Activated CD8-positive, alpha-beta memory T cell treated with anti-CD3 and anti-CD28 coated beads for 36 hours (primary cell): ENCODE measurements around the gene LAMC3. TPM values are rescaled to one million over a fixed set of nuclear protein-coding genes. Genes with fewer than 3 reads are reported as not detected.

Source experiments
- CTCF ChIA-PET: fragments of 350-600 bp; sonication (Branson Sonifier 250); formaldehyde crosslinking; loops from one replicate; lab custom pipeline; 2021; ENCODE audit warnings: antibody characterized with exemption; lab: Charles Lee
- POLR2A ChIA-PET: fragments of 350-600 bp; sonication (Branson Sonifier 250); formaldehyde crosslinking; loops from one replicate; lab custom pipeline; 2021; ENCODE audit warnings: antibody characterized with exemption; lab: Charles Lee
- total RNA-seq, 2 experiments: library from RNA; stranded (reverse); gene quantifications; one replicate each; pipeline ENCODE4 v1.2.3, GENCODE V29; 2021

LAMC3 gene
- total RNA-seq, 2 experiments from 2014 or later = 0.10 to 0.19 TPM

DNA sequence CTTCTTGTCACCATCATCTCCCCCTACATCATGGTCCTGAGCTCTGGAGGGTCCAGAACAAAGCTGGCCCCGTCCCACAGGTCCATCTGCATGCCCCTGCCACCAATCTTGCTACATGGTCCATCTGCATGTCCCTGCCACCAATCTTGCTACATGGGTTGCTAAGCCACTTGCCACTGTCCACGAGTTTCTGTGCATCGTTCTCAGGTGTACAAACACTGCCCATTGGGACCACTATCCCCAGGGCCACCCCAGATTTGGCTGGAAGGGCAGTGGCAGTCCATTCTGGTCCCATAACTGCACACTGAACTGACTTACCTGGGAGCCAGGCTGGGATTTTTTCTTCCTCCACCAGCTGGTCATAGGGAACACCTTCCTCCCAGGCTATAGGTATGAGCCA is 8.0 kb upstream of the LAMC3 start:
- ChIA-PET CTCF (interaction anchor here (1.4 kb wide), 1 partner anchor 45 kb away, joined by 3 read pairs; no protein-coding TSS in a partner anchor), POLR2A (no interaction called here)

DNA sequence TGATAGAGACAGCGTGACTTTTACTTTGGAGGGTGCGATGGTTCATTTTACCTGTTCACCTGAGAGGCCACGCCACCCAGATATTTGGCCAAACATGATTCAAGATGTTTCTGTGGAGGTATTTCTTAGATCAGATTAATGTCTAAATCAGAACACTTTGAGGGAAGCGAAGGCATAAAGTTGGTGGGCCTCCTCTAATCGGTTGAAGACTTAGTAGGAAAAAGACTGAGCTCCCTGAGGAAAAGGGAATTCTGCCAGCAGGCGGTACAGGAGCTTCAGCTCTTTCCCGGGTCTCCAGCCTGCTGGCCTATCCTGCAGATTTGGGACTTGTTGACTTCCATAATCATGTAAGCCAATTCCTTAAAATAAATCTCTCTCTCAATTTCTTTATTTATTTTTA is 7.0 kb upstream of the LAMC3 start:
- POLR2A ChIA-PET = no interaction called here
- CTCF ChIA-PET = interaction anchor here (1.4 kb wide), 1 partner anchor 44 kb away, joined by 3 read pairs; no protein-coding TSS in a partner anchor

DNA sequence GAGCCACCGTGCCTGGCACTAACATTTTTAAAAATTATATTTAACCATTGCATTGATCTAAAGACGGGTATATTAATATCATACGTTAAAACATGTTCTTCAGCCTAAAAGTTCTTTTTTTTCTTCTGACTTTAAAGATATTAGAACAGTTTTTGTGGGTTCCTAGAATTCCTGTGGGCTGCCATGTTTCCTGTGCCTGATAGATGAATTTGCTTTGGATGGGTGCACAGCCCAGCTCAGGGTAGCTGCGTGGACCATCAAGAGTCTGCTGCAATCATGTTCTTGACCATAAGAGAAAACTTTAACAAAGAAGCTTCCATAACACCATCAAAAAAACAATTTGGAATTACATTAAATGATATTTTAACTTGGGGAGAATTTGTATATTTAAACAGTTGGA is 2.4 kb upstream of the LAMC3 start:
- ChIA-PET CTCF (no interaction called here), POLR2A (no interaction called here)

DNA sequence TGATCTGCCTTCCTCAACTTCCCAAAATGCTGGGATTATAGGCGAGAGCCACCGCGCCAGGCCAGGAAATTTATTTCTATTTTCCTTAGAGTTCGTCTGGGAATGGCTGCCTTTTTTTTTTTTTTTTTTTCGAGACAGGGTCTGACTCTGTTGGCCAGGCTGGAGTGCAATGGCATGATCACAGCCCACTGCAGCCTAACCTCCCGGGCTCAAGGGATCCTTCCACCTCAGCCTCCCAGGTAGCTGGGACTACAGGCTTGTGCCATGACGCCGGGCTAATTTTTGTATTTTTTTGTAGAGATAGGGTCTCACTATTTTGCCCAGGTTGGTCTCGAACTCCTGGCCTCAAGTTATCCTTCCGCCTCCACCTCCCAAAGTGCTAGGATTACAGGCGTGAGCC is 888 bp upstream of the LAMC3 start:
- CTCF ChIA-PET = interaction anchor here (0.7 kb wide), 1 partner anchor 508 kb away, joined by 3 read pairs; no protein-coding TSS in a partner anchor
- POLR2A ChIA-PET = no interaction called here

DNA sequence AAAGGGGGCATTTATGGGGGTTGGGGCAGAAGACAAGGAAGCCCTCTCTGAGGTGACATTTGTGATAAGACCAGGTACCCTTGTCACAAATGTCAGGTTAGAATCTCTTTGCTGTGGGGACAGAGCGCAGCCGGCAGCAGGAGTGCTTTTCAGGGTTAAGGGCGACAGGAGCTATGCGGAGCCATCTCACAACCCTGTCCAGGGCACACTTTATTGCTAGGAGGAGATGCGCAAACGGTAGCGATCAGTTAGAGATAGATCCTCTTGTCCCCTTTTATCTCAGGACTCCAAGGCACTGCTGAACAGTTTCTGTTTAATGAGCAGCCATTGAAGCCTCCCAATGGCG is 438 bp upstream of the LAMC3 start:
- POLR2A ChIA-PET = no interaction called here
- CTCF ChIA-PET = no interaction called here

DNA sequence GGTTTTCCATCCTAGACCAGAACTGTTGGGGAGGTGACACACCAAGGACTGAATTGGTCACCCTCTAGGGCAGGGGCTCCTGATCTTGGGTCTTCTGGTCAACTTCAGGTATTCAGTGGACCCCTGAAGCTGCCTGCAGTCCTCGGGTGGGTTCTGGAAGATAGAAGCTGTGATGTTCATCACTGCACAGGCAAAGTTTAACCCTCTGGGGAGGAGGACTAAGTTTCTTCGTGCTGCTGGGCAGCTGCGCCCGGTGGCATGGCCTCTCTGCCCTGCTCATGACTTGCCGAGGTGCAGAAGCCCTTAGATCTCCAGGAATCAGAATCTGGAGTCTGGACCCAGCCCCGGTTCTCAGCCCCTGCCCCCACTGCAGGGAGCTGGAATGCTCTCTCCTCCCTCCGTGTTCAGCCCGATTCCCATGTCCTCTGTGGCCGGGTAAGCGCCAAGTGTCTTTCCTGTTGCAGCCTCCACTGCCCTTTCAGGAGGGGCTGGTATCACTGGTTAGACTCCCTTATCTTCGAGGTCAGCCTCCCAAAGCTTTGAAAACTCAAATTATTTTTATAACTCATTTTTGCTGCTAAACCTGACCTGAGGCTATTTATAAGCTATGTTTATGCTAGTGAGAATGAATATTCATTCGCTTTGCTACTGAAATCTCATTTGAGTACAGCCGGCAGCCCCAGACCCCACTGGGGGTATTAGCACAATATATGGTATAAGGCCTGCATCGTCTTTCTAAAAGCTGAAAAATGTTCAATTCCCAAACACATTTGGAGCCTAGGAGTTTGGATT is 1.7 kb downstream of the LAMC3 start:
- POLR2A ChIA-PET = no interaction called here
- CTCF ChIA-PET = interaction anchor here (1.0 kb wide), 1 partner anchor 10 kb away, joined by 3 read pairs; no protein-coding TSS in a partner anchor

DNA sequence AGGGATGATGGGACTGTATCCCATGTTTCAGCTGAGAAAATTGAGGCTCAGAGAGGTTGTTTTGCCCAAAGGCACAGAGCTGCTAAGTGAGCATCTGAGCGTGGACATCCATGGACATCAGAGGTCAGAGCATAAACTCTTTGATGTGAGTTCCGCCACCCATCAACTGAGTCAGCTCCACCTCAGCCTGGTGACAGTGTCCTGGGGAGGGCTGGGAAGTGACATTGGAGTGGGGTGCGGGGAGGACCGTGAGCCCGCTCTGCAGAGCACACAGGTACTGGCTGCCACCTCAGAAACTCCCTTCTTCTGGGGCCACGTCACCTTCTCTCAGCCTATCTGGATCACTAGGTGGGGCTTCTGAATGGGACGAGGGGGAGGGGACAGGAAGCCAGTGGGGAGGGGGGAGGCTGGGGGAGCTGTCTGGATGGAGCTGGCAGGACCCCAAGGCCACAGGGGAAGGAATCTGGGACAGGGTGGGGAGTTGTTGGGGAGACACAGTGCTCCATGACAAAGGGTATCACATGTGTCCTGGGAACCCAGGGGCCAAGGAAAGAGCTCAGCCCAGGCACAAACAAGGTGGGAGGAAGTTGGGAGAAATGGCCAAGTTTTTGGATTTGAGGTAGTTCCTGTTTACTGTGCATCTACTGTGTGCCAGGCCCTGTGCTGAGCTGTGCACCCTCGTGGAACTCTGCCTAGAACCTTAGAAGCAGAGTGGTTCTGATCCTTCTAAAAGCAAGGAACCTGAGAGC is 2.5 kb downstream of the LAMC3 start:
- ChIA-PET CTCF (interaction anchor here (1.0 kb wide), 1 partner anchor 10 kb away, joined by 3 read pairs; no protein-coding TSS in a partner anchor), POLR2A (no interaction called here)

DNA sequence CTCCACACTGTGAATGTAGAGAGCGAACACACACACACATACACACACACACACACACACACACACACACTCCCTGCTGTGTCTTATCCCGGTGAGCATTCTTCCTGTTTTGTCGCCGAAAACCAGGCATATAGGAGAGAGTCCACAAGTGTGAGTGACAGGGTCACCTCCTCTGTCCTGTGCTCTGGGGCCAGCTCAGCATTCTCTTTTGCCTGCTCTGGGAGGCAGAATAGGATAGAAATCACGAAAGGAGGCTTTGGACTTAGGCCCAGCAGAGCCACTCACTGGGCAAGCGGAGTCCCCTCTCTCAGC is 3.0 kb downstream of the LAMC3 start:
- ChIA-PET CTCF (no interaction called here), POLR2A (no interaction called here)

DNA sequence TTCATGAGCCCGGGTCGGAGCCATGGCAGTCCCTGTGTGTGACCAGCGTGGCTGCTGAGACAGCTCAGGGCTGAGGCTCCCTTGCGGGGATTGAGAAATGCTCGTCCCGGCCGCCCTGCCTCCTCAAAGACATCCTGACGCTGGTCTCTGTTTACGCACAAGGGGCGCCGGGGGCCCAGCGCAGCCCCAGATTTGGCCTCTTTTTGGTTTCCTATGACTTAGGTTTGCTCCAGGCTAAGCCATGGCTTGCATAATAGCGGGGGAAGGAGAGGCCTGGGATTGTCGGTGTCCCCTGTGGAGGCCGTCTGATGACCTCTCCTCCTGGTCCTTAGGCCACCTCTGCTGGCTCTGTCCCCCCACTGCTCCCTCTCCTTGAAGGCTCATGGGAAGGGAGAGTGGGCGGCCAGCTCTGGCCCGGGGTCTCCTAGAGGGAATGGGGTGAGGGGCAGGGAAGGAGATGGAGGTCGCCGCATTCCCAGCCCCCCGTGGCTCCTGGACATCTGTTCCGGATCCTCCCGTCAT is 3.5 kb downstream of the LAMC3 start:
- CTCF ChIA-PET = no interaction called here
- POLR2A ChIA-PET = no interaction called here

DNA sequence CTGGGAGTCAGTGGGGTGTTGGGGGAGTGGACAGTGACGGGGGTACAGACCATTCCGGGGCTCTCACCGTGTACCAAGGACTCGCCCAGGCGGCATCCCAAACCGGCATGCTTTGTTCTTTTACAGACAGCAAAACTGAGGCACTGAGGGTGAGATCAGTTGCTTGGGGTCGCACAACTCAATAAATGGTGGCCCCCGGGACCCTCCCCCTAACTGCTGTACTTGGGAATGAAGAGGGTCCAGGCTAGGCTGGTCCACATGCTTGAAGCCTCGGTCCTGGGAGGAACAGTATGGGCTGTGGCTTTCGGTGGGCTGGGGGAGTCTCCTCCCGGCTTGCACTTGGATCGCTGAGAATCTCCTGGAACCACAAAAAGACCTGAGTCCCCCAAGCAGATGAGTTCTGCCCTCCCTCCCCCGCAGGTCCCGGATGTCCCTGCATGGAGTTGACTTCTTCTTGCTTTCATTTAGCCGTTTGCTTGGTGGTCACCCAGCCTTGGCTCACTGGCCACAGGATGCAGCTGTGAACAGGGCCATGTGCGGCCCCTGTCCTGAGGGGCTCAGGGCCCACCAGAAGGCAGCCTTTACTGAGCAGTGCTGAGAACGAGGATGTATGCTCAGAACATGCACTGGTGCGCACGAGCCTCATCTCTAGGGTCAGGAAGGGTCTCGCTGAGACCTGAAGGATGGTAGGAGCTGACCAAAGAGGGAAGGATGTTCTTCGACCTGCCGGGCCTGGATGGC is 4.2 kb downstream of the LAMC3 start:
- ChIA-PET CTCF (no interaction called here), POLR2A (no interaction called here)

DNA sequence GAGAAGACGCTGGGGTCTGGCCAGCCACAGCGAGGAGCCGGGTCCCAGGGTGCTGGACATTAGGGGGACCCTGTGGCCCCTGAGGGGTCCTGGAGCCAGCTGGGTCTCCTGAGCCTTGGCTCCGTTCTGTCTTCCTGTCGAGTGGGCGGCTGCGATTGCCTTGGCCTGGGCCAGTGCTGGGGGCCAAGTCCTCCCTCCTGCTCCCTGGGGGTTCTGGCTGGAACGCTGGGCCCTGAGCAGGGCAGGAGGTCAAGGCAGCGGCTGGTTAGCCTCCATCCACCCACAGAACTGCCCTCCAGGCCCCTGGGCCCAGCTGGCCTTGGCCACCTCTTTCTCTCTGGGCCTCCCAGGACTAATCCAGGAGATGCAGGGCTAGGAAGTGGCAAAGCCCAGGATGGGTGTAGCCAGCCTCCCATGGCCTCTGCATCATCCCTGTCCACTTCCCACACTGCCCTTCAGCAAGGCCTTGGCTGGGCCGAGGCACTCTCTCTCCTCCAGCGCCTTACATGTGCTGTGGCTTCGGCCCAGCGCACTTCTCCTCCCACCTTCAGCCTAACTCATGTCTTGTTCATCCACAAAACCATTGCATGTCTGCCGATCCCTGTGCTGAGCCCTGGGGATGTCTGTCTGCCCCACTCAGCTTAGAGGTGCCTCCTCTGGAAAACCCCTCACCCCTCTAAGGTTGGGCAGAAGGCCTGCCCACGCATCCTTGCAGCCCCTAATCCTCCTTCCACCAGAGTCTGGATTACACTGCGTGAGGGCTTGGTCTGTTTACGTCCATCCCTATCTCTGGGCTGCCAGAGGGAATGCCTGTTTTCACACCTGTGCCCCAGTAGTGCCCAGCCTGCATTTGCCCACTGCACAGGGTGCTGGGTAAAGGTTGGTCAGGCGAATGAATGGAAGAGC is 5.0 kb downstream of the LAMC3 start:
- ChIA-PET POLR2A (no interaction called here), CTCF (no interaction called here)

DNA sequence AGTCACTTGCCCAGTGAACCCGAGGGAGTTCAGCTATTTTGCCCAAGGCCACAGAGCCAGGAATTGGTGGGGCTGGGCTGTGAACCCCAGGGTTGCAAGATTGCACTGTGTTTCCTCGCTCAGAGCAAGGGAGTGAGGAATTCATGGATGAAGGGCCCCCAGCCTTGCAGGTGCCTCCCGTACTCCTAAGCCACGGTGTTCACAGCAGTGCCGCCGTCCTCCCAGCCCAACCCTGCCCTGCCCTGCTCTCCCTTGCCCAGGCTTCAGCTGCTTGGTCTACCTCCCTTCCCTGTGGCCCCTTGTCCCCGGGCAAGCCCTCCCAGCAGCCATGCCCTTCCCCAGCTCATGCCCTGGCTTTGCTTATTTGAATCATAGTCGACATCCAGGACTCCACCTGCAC is 6.1 kb downstream of the LAMC3 start:
- POLR2A ChIA-PET = no interaction called here

DNA sequence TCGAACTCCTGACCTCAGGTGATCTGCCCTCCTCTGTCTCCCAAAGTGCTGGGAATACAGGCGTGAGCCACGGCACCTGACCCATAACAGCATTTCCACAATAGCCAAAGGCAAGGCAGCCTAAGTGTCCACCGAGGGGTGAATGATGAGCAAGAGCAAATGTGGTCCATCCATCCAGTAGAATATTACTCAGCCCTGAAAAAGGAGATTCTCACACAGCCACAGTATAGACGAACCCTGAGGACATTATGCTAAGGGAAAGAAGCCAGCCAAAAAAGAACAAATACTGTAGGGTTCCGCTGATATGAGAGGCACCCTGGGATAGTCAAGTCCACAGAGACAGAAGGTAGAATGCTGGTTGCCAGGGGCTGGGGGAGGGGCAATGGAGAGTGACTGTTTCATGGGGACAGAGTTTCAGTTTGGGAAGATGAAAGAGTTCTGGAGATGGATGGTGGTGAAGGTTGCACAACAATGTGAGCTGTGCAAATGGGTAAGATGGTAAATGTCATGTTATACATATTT is 7.0 kb downstream of the LAMC3 start:
- POLR2A ChIA-PET = no interaction called here
- CTCF ChIA-PET = no interaction called here

More for the DNA sequence above, 6.1 kb downstream of the LAMC3 start:
- CTCF ChIA-PET = no interaction called here

DNA sequence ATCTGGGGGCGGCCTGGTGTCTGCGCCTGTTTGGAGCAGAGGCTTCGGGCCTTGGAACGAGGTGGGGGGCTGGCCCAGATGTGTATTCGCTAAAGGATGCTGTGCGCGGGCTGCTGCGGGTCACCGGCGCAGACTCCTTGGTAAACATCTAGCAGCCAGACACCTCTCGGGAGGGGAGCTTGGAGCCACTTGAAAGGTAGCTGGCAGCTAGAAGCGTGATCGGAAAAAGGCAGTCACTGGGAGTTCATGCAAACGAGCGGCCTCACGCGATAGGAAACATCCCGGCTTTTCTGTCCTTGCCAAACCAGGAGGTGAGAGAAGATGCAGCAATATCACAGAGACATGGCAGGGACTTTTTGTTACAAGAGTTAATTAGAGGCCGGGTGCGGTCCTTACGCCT is 8.1 kb downstream of the LAMC3 start:
- CTCF ChIA-PET = interaction anchor here (0.6 kb wide), 1 partner anchor 61 kb away, joined by 6 read pairs; no protein-coding TSS in a partner anchor

DNA sequence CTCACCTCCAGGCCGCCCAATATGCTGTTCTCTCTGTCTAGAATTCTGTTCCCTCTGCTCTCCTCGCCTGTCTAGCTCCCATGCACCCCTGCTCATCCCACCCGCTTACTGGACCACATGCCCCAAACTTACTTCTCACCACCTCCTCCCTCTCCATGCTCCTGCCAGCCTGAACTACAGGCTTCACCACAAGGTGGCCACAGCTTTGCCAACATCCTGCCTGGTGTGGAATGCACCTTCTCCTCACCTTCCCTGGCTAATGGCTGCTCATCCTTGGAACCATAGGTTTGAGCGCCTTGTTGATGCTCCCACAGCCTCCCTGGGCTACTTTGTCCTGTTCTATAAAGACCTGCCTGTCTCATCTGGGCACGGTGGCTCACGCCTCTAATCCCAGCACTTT is 9.6 kb downstream of the LAMC3 start:
- ChIA-PET CTCF (no interaction called here), POLR2A (no interaction called here)

More for the DNA sequence above, 8.1 kb downstream of the LAMC3 start:
- POLR2A ChIA-PET = no interaction called here

DNA sequence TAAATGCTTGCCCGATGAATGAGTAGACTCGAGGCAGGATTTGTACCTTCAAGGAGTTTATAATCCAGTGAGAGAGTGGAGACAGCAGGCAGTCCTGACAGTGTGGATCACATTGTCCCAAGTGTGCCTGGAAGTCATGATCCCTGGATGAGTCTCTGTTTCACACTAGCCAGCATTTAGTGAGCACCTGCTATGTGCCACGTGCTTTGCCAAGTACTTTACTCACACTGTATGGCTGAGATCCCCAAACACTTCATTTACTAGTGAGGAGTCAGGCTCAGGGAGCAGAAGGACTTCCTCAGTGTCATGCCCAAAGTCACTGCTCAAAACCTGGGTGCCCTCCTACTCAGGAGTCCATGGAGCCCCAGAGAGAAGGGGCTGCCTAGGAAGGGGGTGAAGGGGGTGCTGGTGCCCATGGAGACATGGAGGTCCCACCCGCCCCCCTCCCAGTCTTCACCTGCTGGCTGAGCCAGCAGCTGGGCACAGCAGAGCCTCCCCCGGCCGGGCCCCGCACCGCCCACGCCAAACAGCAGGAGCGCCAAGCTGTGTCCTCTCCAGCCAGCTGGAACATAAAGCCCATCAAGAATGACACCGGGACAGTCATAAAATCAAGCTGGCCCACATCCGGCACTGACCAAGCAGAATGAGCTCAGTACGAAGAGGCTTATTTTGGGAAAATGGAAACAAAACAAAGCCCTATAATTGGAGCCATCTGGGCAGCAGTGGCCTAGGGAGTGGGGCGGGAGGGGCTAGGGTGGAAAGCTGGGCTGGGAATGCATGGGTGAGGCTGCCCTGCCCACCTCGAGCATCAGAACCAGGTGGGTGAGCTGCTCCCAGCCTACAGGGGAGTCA is 10.6 kb downstream of the LAMC3 start:
- POLR2A ChIA-PET = no interaction called here
- CTCF ChIA-PET = no interaction called here

DNA sequence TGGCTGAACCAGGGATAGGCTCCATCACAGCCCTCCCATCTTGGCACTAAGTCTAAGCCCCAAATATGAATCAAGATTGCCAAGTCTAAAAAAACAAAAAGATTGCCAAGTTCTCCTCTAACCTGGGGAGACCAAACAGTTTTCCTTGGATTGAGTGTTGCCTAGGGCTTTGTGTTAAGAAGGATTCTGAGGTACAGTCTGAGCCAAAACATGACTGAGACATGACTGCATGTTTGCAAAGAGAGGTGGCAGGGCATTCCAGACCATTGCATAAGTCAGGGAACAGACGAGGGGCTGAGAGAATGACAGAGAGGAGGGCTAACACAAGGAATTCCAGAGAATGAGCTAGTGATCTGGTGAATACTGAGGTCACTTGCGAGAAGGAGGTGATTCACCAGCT is 11.4 kb downstream of the LAMC3 start:
- CTCF ChIA-PET = interaction anchor here (0.9 to 1.2 kb wide), 2 partner anchors 10 to 33 kb away, joined by 3 read pairs; no protein-coding TSS in a partner anchor
- POLR2A ChIA-PET = no interaction called here

DNA sequence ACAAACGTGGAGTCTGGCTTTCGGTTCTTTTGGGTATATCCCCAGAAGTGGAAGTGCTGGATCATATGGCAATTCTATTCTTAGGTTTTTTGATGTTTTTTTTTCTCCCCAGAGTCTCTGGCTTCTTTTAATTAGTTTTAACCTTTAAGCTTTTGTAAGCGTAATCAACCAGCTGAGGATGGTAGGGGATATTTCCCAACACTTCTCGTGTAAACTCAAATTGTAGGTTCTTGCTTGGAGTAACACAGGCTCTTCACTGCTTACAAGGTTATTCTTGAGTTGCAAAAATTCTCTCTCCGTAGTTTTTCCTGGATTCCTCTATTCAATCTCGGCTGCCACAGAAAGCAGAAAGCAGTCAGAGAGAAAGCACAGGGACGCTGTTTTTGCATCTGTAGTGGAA is 11.9 kb downstream of the LAMC3 start:
- ChIA-PET CTCF (interaction anchor here (0.9 to 1.2 kb wide), 2 partner anchors 10 to 33 kb away, joined by 3 read pairs; no protein-coding TSS in a partner anchor), POLR2A (no interaction called here)
